Adrenal gland (tissue), 5 donors: Measurements from ENCODE around the gene TNFAIP8L1.

Source experiments
- CTCF ChIP-seq, 6 experiments: fragments of 450-650 bp in 4 of 6; fragments of 200-600 bp in 2 of 6; sonication (generic) in 1 of 6; IDR thresholded peaks; 1 replicate in 5 of 6; 2 replicates in 1 of 6; pipeline versions ENCODE4 v1.5.1 to v1.8.0; 2016 to 2021; ENCODE audit warnings: antibody characterized with exemption in 6 of 6, mild to moderate bottlenecking in 2 of 6, moderate library complexity in 1 of 6
- POLR2A ChIP-seq, 2 donors: fragments of 450-650 bp; IDR thresholded peaks; one replicate each; pipeline ENCODE4 v1.6.1; 2017; ENCODE audit warnings: antibody characterized with exemption in 2 of 2, mild to moderate bottlenecking in 2 of 2, moderate library complexity in 1 of 2
- donor health status: DM: no; HTN: no; CAD: no.

GRCh38 chr19:4602915-4603314, 36.4 kb upstream of the TNFAIP8L1 start:
- TF ChIP-seq CTCF (IDR thresholded peaks at IDR 0.05) = no peak
- TF ChIP-seq POLR2A (IDR thresholded peaks at IDR 0.05) = no peak
